ENCODE measurements around the gene NOL4L. TPM values are rescaled to one million over a fixed set of nuclear protein-coding genes. Genes with fewer than 3 reads are reported as not detected.

NOL4L gene
- polyA plus RNA-seq, 2 of the 4 experiments (the other 2 are of a cell fraction), result 9.5 to 11.8 TPM

- no peak for DNase-seq (ENCODE audit: low read depth in 1 of 2, low spot score in 1 of 2)
- Histone ChIP-seq H3K4me2 (no peak overlapping the region), H3K9me3 (no peaks in the 10 kb centered on the region), H3K27ac (no peak overlapping the region), H3K4me3 (no peak overlapping the region), H3K4me1 (no peaks in the 10 kb centered on the region)
- TF ChIP-seq, protein P1, sequence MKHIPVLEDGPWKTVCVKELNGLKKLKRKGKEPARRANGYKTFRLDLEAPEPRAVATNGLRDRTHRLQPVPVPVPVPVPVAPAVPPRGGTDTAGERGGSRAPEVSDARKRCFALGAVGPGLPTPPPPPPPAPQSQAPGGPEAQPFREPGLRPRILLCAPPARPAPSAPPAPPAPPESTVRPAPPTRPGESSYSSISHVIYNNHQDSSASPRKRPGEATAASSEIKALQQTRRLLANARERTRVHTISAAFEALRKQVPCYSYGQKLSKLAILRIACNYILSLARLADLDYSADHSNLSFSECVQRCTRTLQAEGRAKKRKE (CRISPR knock-in tag; IDR thresholded peaks at IDR 0.05; ENCODE audit: low read depth), result no peak
- TF ChIP-seq TFCP2L1 (CRISPR knock-in tag; IDR thresholded peaks at IDR 0.05) (no peak), ZFP36 (IDR thresholded peaks at IDR 0.05; ENCODE audit: borderline replicate concordance, partially characterized antibody) (no peak), RCOR1 (IDR thresholded peaks at IDR 0.05; ENCODE audit: low read depth, low read length) (no peak)
- 65% methylated on average over 7 of the region's 7 CpGs for WGBS (ENCODE audit: missing lambda C conversion rate)
- ChIA-PET CTCF (interaction anchor here (1.3 to 2.0 kb wide), 2 partner anchors 16 to 89 kb away, joined by 3 to 5 read pairs; no protein-coding TSS in a partner anchor), POLR2A (no interaction called here)
- no peak for ATAC-seq
- FAIRE-seq, result no peak
Observed at GRCh38 chr20:32611286-32611685, 26.2 kb upstream of the NOL4L start.

- DNase-seq (ENCODE audit: low read depth in 1 of 2, low spot score in 1 of 2), result no peak
- WGBS (ENCODE audit: missing lambda C conversion rate), result 78% methylated on average over 17 of the region's 17 CpGs
- Histone ChIP-seq H3K27ac (no peak overlapping the region), H3K9me3 (no peaks in the 10 kb centered on the region), H3K4me1 (no peaks in the 10 kb centered on the region), H3K4me2 (no peak overlapping the region), H3K4me3 (no peak overlapping the region)
- no peak for TF ChIP-seq HOXA7 (CRISPR knock-in tag; IDR thresholded peaks at IDR 0.05)
- TF ChIP-seq HOXB5 (CRISPR knock-in tag; IDR thresholded peaks at IDR 0.05), result no peak
- TF ChIP-seq ZNF302 (CRISPR knock-in tag; IDR thresholded peaks at IDR 0.05), result no peak
- TF ChIP-seq POLR2A (IDR thresholded peaks at IDR 0.05; ENCODE audit: low read length), result no peak
- no peak for TF ChIP-seq SMC3 (IDR thresholded peaks at IDR 0.05)
- no peak for TF ChIP-seq HMGXB4 (CRISPR knock-in tag; IDR thresholded peaks at IDR 0.05; ENCODE audit: borderline replicate concordance)
- no peak for TF ChIP-seq RFX5 (IDR thresholded peaks at IDR 0.05)
- no peak for TF ChIP-seq MAFK (IDR thresholded peaks at IDR 0.05; ENCODE audit: partially characterized antibody)
- TF ChIP-seq FOSB (CRISPR knock-in tag; IDR thresholded peaks at IDR 0.05), result no peak
- no peak for TF ChIP-seq NPAS2 (CRISPR knock-in tag; IDR thresholded peaks at IDR 0.05; ENCODE audit: borderline replicate concordance)
- TF ChIP-seq RCOR1 (IDR thresholded peaks at IDR 0.05; ENCODE audit: low read depth, low read length), result no peak
- TF ChIP-seq BHLHE40 (IDR thresholded peaks at IDR 0.05; ENCODE audit: low read depth, low read length), result no peak
- TF ChIP-seq, protein P2, sequence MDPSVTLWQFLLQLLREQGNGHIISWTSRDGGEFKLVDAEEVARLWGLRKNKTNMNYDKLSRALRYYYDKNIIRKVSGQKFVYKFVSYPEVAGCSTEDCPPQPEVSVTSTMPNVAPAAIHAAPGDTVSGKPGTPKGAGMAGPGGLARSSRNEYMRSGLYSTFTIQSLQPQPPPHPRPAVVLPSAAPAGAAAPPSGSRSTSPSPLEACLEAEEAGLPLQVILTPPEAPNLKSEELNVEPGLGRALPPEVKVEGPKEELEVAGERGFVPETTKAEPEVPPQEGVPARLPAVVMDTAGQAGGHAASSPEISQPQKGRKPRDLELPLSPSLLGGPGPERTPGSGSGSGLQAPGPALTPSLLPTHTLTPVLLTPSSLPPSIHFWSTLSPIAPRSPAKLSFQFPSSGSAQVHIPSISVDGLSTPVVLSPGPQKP (IDR thresholded peaks at IDR 0.05; ENCODE audit: low read depth, low read length), result no peak
- no peak for TF ChIP-seq ESRRA (IDR thresholded peaks at IDR 0.05; ENCODE audit: borderline replicate concordance, low read length)
- FAIRE-seq, result no peak
- CTCF ChIA-PET, result interaction anchor here (2.0 kb wide), 1 partner anchor 88 kb away, joined by 5 read pairs; no protein-coding TSS in a partner anchor
- POLR2A ChIA-PET, result no interaction called here
- ATAC-seq, result no peak
Observed at GRCh38 chr20:32610472-32611218, 25.5 kb upstream of the NOL4L start.

DNA sequence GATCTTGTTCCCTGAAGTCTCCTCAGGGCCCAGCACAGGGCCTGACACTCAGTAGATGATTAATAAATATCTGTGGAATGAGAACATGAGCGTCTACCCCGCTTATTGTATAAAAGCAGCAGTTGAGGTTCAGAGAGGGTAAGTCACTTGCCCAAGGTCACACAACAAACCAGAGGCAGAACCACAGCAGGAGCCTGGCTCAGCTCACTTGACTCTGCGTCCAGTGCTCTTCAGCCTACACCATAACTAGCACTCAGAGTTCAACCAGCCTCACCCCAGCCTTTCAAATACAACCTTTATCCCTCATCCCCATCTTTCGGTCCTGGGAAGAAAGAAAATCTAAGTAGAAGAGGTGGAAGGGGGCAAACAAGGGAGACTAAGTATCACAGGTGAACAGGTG lies 24.9 kb upstream of the NOL4L start:
- ATAC-seq (no peak), DNase-seq (ENCODE audit: low read depth in 1 of 2, low spot score in 1 of 2) (no peak), FAIRE-seq (no peak)
- Histone ChIP-seq H3K4me1 (no peaks in the 10 kb centered on the region), H3K27ac (no peak overlapping the region), H3K4me3 (no peak overlapping the region), H3K4me2 (no peak overlapping the region), H3K9me3 (no peaks in the 10 kb centered on the region)
- ChIA-PET CTCF (no interaction called here), POLR2A (no interaction called here)
- WGBS (ENCODE audit: missing lambda C conversion rate), result 77% methylated on average over 4 of the region's 4 CpGs
- TF ChIP-seq EHMT2 (IDR thresholded peaks at IDR 0.05; ENCODE audit: low read depth) (no peak), MAX (IDR thresholded peaks at IDR 0.05) (no peak), ESRRA (IDR thresholded peaks at IDR 0.05; ENCODE audit: borderline replicate concordance, low read length) (no peak), NR3C1 (IDR thresholded peaks at IDR 0.05) (no peak), ZFP36 (IDR thresholded peaks at IDR 0.05; ENCODE audit: borderline replicate concordance, partially characterized antibody) (no peak), CEBPB (IDR thresholded peaks at IDR 0.05) (no peak), BHLHE40 (IDR thresholded peaks at IDR 0.05; ENCODE audit: low read depth, low read length) (no peak), TP53 (CRISPR knock-in tag; IDR thresholded peaks at IDR 0.05) (no peak), TFCP2L1 (CRISPR knock-in tag; IDR thresholded peaks at IDR 0.05) (no peak), RFX5 (IDR thresholded peaks at IDR 0.05) (no peak), SREBF2 (IDR thresholded peaks at IDR 0.05) (no peak), HDAC2 (IDR thresholded peaks at IDR 0.05) (no peak), HEYL (CRISPR knock-in tag; IDR thresholded peaks at IDR 0.05) (no peak), POLR2A (IDR thresholded peaks at IDR 0.05; ENCODE audit: low read length) (no peak), EP300 (IDR thresholded peaks at IDR 0.05) (no peak), HOXB13 (CRISPR knock-in tag; IDR thresholded peaks at IDR 0.05; ENCODE audit: low read depth) (no peak)
- TF ChIP-seq, protein P3, sequence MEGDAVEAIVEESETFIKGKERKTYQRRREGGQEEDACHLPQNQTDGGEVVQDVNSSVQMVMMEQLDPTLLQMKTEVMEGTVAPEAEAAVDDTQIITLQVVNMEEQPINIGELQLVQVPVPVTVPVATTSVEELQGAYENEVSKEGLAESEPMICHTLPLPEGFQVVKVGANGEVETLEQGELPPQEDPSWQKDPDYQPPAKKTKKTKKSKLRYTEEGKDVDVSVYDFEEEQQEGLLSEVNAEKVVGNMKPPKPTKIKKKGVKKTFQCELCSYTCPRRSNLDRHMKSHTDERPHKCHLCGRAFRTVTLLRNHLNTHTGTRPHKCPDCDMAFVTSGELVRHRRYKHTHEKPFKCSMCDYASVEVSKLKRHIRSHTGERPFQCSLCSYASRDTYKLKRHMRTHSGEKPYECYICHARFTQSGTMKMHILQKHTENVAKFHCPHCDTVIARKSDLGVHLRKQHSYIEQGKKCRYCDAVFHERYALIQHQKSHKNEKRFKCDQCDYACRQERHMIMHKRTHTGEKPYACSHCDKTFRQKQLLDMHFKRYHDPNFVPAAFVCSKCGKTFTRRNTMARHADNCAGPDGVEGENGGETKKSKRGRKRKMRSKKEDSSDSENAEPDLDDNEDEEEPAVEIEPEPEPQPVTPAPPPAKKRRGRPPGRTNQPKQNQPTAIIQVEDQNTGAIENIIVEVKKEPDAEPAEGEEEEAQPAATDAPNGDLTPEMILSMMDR (IDR thresholded peaks at IDR 0.05), result no peak
- TF ChIP-seq, protein P1 (CRISPR knock-in tag; IDR thresholded peaks at IDR 0.05; ENCODE audit: low read depth), result no peak
